ENCODE results near the gene ERVK3-1. TPM values are rescaled to one million over a fixed set of nuclear protein-coding genes. Genes with fewer than 3 reads are reported as not detected.
A peak's percentile ranks its signal among the peaks of the same experiment; 100 is the strongest.

Gene ERVK3-1
- total and polyA plus RNA-seq, 2 of the 13 experiments (the other 11 are each of a cell fraction or from before 2014, with no cell fraction given) = 28.5 to 38.7 TPM

DNA sequence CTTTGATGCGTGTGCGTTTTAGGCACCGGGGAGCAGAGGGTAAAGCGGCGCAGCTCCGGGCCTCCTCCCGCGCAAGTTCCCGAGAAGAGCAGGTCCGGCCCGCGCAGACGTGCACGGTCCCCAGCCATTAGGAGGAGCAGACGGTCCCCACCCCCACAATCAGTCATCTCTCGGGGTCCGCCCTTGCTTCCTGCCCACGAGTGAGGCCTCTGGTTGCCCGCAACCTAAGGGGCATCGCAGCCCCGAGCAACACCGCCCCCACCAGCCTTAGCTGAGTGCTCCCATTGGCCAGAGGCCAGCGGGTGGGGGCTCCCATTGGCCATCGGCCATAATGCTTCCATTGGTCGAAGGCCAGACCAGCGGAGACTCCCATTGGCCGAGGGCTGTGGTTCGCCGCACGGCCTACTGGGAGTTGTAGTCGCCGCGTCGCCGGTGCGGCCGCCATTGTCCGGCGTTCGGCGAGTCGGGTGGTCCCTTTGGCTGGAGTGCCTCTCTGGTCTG is 26.6 kb upstream of the ERVK3-1 start, which contains the start of gene ZNF8 (continued):
- TF ChIP-seq, protein P1, sequence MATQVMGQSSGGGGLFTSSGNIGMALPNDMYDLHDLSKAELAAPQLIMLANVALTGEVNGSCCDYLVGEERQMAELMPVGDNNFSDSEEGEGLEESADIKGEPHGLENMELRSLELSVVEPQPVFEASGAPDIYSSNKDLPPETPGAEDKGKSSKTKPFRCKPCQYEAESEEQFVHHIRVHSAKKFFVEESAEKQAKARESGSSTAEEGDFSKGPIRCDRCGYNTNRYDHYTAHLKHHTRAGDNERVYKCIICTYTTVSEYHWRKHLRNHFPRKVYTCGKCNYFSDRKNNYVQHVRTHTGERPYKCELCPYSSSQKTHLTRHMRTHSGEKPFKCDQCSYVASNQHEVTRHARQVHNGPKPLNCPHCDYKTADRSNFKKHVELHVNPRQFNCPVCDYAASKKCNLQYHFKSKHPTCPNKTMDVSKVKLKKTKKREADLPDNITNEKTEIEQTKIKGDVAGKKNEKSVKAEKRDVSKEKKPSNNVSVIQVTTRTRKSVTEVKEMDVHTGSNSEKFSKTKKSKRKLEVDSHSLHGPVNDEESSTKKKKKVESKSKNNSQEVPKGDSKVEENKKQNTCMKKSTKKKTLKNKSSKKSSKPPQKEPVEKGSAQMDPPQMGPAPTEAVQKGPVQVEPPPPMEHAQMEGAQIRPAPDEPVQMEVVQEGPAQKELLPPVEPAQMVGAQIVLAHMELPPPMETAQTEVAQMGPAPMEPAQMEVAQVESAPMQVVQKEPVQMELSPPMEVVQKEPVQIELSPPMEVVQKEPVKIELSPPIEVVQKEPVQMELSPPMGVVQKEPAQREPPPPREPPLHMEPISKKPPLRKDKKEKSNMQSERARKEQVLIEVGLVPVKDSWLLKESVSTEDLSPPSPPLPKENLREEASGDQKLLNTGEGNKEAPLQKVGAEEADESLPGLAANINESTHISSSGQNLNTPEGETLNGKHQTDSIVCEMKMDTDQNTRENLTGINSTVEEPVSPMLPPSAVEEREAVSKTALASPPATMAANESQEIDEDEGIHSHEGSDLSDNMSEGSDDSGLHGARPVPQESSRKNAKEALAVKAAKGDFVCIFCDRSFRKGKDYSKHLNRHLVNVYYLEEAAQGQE (IDR thresholded peaks at IDR 0.05; ENCODE audit: borderline replicate concordance in 1 of 2, low read depth in 1 of 2, low read length in 2 of 2) = no peak
- TF ChIP-seq ZNF746 (CRISPR knock-in tag; IDR thresholded peaks at IDR 0.05) (peak; percentile 63; the same call in 1 of the 2 replicates), RELA (CRISPR knock-in tag; IDR thresholded peaks at IDR 0.05) (no peak), GATA4 (IDR thresholded peaks at IDR 0.05; ENCODE audit: borderline replicate concordance, low read depth) (peak; percentile 40; the same call in 1 of the 2 replicates), ZFP37 (CRISPR knock-in tag; IDR thresholded peaks at IDR 0.05; ENCODE audit: borderline replicate concordance) (no peak), AKAP8 (CRISPR knock-in tag; IDR thresholded peaks at IDR 0.05) (no peak), BORCS8-MEF2B (CRISPR knock-in tag; IDR thresholded peaks at IDR 0.05) (peak; percentile 30; the same call in 1 of the 2 replicates), IKZF4 (CRISPR knock-in tag; IDR thresholded peaks at IDR 0.05; ENCODE audit: borderline replicate concordance, low read depth, not compliant biosample characterization) (no peak), ZIK1 (CRISPR knock-in tag; IDR thresholded peaks at IDR 0.05; ENCODE audit: borderline replicate concordance, low read depth) (no peak), ZNF777 (CRISPR knock-in tag; IDR thresholded peaks at IDR 0.05) (no peak; the same call in 1 of the 2 replicates), ZNF850 (CRISPR knock-in tag; conservative IDR thresholded peaks at IDR 0.05) (no peak), YY1 (IDR thresholded peaks at IDR 0.05; ENCODE audit: insufficient read depth, insufficient replicate concordance, low read depth, low read length) (peak; percentile 97), ZNF34 (CRISPR knock-in tag; IDR thresholded peaks at IDR 0.05; ENCODE audit: borderline replicate concordance) (no peak), EP300 (IDR thresholded peaks at IDR 0.05; ENCODE audit: low read depth in 2 of 2, low read length in 2 of 2) (0 out of 4 replicates have a peak, but pooled peaks of 1 of the 2 experiments have one; percentile 17), EP300 (CRISPR knock-in tag; IDR thresholded peaks at IDR 0.05; ENCODE audit: borderline replicate concordance) (no peak; the same call in 1 of the 2 replicates), MED8 (CRISPR knock-in tag; IDR thresholded peaks at IDR 0.05; ENCODE audit: insufficient replicate concordance) (no peak), NCOA1 (CRISPR knock-in tag; IDR thresholded peaks at IDR 0.05) (0 out of 2 replicates have a peak, but pooled peaks have one; percentile 49)
- TF ChIP-seq, protein P2, sequence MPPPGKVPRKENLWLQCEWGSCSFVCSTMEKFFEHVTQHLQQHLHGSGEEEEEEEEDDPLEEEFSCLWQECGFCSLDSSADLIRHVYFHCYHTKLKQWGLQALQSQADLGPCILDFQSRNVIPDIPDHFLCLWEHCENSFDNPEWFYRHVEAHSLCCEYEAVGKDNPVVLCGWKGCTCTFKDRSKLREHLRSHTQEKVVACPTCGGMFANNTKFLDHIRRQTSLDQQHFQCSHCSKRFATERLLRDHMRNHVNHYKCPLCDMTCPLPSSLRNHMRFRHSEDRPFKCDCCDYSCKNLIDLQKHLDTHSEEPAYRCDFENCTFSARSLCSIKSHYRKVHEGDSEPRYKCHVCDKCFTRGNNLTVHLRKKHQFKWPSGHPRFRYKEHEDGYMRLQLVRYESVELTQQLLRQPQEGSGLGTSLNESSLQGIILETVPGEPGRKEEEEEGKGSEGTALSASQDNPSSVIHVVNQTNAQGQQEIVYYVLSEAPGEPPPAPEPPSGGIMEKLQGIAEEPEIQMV (CRISPR knock-in tag; IDR thresholded peaks at IDR 0.05; ENCODE audit: low read depth) = peak; percentile 66; the same call in 1 of the 2 replicates
- TF ChIP-seq, protein P3, sequence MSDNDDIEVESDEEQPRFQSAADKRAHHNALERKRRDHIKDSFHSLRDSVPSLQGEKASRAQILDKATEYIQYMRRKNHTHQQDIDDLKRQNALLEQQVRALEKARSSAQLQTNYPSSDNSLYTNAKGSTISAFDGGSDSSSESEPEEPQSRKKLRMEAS (IDR thresholded peaks at IDR 0.05) = peak; percentile 71
- TF ChIP-seq, protein P4, sequence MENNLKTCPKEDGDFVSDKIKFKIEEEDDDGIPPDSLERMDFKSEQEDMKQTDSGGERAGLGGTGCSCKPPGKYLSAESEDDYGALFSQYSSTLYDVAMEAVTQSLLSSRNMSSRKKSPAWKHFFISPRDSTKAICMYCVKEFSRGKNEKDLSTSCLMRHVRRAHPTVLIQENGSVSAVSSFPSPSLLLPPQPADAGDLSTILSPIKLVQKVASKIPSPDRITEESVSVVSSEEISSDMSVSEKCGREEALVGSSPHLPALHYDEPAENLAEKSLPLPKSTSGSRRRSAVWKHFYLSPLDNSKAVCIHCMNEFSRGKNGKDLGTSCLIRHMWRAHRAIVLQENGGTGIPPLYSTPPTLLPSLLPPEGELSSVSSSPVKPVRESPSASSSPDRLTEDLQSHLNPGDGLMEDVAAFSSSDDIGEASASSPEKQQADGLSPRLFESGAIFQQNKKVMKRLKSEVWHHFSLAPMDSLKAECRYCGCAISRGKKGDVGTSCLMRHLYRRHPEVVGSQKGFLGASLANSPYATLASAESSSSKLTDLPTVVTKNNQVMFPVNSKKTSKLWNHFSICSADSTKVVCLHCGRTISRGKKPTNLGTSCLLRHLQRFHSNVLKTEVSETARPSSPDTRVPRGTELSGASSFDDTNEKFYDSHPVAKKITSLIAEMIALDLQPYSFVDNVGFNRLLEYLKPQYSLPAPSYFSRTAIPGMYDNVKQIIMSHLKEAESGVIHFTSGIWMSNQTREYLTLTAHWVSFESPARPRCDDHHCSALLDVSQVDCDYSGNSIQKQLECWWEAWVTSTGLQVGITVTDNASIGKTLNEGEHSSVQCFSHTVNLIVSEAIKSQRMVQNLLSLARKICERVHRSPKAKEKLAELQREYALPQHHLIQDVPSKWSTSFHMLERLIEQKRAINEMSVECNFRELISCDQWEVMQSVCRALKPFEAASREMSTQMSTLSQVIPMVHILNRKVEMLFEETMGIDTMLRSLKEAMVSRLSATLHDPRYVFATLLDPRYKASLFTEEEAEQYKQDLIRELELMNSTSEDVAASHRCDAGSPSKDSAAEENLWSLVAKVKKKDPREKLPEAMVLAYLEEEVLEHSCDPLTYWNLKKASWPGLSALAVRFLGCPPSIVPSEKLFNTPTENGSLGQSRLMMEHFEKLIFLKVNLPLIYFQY (CRISPR knock-in tag; IDR thresholded peaks at IDR 0.05; ENCODE audit: borderline replicate concordance) = no peak; the same call in 1 of the 2 replicates
